NCI-H2029 treated with DMSO at 0.1 percent for 48 hours (cell line): ENCODE data around the gene MEGF8.

Experiments used
- DNase-seq: peaks from one replicate; lab custom pipeline; 2025; lab: John Stamatoyannopoulos, UW

MEGF8 gene

DNA sequence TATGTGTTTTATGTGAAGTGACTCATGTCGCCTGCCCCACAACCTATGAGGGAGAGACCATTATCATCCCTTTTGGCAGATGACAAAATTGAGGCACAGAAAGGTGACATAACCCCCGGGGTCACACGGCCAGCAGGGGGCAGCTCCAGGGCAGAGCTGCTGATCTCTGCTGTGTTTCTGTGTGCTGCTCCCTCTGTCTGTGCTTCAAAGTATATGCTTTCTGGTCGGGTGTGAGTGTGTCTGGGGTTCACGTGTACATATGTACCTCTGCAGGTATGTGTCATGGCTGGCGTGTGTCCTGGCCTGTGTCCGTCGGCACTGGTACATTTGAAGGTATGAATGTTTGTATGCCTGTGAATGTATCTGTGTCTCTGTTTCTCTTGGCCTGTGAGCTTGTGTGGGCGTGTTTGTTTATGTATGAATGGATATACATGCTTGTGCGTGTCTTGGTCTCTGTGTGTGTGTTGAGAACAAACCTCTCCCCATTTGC, 94.7 kb downstream of the MEGF8 start:
- DNase-seq: no peak

DNA sequence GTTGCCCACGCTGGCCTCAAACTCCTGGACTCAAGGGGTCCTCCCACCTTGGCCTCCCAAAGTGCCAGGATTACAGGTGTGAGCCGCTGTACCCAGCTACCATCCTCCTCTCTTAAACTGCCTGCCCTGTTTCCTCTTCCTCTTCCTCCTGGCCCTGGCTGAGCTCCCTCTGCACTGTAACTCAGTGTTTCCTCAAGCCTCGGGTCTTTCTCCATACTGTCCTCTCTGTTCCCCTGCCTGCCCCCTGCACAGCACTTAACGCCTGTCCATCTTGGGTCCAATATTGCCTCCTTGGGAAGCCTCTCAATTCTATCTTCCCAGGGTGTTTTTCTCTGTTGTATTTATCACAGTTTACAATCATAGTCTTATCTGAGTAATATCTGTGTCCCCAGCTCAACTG, 95.7 kb downstream of the MEGF8 start:
- DNase-seq: no peak

DNA sequence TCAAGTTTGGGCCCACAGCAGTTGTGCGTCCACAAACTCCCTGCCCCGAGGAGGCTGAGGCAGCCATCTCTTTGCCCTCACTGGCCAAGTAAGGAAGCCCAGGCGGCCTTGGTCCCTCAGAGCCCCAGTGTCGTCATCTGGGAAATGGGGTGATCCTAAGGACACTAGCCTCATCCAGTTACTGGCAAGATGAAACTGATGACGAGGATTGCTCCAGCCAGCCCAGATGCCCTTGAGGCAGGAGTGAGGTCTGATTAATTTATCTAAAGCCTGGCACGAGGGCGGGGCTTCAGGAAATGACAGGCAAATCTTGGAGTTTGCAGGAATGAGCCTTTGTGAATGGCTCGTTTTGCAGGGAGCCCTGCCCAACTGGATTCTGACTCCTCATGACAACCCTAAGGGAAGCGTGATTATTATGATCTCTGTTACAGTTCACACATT, 96.2 kb downstream of the MEGF8 start:
- no peak for DNase-seq

DNA sequence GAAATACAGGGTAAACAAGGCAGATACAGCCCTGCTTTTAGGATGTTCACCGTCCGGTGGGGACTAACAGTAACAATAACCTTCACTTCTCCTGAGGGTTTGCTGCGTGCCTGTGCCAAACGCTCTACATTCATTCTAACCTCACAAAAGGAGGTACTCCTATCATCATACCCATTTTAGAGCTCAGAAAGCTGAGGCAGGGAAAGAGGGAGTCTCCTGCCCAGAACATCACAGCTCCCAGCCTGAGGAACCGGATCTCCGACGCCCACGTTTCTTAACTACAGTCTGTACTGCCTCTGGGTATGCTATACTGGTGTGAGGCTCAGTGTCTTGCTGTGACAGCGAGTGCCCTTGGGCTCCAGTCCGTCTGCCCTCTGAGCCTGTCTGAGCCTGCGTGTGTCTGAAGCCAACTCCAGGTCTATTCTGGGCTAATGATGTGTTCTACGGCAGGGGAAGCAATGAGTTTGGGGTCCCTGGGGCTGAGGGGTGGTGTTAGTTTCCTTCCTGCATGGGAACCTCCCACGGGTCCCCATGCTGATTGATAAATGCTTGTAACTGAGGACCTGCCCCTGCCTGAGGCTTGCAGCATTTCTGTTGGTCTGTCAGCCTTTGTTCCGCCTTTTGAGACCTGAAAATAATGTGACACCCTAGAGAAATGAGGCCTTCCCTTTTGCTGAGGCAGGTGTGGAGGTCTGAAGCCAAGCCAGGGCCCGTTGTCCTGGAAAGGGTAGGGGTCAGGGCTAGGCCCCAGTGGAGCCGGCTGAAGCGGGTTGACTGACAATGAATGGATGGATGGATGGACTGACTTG, 96.9 kb downstream of the MEGF8 start:
- DNase-seq: no peak

DNA sequence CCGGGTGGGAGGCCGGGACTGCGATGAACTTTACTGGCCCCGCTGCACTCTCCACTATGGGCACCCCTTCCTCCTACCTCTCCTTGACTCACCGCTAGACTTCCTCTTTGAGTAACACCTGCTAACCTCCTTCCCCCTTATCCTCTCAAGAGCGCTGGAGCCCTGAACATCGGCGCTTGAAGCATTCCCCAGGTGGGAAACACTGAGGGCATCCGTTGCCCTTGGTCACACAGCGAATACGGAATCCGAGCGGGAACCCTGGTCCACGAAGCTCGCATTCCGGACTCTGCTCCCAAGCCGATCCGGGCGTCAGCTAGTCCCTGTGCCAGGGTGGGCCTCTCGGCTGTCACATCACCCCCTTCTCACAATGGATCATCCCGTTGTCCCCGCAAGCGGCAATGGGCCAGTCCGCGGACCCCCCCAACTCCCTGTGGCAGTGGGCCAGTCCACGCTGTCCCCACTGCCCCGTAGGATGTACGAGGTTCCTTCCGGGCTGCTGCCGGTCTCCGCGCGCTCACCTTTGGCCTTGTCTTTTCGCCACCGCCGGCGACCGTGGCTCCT, 97.5 kb downstream of the MEGF8 start:
- no peak for DNase-seq

DNA sequence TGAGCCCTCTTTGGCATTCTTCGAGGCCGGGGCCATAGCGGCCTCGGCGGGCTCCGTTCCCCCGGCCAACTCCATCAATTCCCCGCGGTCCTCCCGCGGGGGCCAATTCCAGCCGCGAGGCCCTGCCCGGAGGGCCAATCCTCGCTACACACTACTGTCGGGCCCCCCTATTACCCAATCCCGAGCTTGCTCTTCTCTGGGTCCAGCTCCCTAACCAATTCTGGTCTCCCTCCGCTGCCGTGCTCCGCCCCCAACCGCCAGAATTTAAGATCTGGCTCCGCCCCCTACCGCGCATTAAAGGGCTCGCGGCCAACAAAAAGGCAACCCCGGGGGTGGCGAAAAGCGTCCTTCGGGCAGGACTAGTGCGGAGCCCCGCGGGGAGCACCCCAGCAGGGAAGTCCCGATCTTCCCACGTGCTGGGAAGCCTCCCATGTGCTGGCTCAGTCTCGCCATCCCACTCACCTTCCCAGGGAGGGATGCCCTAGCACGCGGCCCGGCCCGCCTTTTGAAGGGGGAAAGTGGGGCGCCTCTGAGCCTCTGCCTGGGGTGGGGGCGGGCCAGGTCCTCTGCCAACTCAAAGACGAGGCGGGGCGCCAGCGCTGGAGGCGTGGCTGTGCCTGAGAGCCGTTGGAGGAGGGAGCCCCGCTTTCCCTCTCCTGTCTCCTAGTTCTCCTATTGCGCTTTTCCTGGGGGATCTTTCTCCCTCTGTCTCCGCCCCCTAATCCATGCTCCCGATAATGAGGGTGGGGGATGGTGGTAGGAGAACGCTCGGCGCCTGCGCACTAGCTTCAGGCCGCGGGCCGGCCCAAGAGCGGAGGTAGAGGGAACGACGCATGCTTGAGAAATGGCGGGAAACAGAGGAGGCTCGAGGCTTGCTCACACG, 98.3 kb downstream of the MEGF8 start:
- peak; percentile 74 for DNase-seq

DNA sequence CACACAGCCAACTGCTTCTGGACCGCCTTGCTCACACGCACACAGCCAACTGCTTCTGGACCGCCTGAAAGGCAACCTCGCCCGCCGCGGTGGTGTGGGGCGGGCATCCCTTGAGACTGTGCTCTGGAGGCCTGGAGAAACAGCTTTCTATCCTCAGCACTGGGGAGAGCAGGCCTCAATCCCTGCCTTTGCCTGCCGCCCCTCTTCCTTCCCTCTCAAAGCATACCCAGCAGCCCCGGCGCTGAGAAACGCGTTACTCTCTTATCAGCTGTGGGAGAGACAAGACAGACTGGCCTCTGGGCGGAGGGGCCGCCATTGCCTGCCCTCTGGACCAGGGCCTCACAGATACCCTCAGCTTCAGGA, 98.9 kb downstream of the MEGF8 start:
- DNase-seq: no peak

DNA sequence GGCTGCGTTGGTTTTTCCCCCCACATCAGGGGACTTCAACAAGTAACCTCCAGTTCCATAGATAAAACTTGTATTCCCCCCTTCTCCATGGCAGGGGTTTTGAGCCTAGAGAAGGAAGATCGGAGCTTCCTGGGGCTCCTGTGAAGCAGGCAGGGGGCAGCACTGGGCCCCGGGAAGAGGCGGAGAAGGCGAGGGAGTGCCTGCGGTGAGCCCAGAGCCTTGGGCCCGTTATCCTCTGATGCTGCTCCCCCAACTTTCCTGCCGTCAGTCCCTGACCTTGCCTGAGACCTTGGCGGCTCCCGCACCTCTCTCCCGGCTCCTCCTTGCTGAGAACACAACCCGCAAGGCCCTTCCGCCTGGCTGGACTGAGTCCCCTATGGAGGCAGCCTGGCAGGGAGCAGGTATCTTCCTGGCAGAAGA, 99.3 kb downstream of the MEGF8 start:
- no peak for DNase-seq

DNA sequence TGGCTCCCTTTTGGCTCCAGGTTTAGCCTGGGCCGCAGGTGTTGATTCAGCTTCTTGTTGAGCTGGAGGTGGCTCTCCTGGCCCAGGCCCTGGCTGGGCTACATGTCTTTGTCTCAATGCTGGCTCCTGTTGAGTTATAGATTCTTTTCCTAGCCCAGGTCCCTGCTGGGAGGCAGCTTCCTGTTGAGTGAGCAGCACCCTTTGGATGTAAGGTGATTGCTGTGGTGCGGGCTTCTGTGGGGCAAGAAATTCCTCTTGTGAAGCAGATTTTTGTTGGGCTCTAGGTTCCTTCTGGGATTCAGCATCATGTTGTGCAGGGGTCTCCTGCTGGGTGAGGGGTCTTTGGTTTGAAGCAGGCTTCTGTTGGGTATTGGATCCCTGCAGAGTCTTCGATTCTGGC, 101.2 kb downstream of the MEGF8 start:
- no peak for DNase-seq

DNA sequence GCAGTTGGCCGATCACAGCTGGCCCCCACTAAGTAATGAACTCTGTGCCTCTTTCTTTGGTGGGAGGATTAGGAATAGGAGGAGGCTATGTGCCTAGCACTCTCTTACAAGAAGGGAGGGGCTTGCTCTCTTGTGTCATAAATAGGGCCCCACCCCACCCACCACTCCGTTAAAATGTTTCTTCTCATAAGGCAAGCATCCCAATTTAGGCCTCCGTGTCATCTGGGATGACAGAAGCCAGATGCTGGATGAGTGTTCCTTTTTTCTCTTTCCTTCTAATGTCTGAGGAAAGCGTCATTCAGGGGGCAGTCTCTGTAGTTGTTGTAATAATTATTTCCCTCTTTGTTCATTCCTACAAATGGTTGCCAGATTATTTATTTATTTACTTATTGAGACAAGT, 101.9 kb downstream of the MEGF8 start, which contains the start of gene LIPE:
Gene LIPE, minus strand, starts transcription at position 76 of the 400 bp plus-strand sequence. CDS start 239 bp downstream, outside the sequence.
- no peak for DNase-seq
